H1 (cell line): ENCODE data around the gene ASAP3. TPM values are rescaled to one million over a fixed set of nuclear protein-coding genes. Genes with fewer than 3 reads are reported as not detected.

Source experiments
- EP300 ChIP-seq, 2 experiments: IDR thresholded peaks; 1 replicate in 1 of 2; 2 replicates in 1 of 2; pipeline ENCODE4 v1.6.1; 2011 to 2012; ENCODE audit warnings: low read depth in 2 of 2, low read length in 2 of 2, mild to moderate bottlenecking in 2 of 2, borderline replicate concordance in 1 of 2, inconsistent platforms in 1 of 2, moderate library complexity in 1 of 2
- FOSL1 ChIP-seq: IDR thresholded peaks from 2 replicates; pipeline ENCODE4 v1.6.1; 2011; ENCODE audit warnings: mild to moderate bottlenecking, low read depth, low read length, moderate library complexity; ENCODE audit not compliant: insufficient read depth
- HDAC6 ChIP-seq: IDR thresholded peaks from one replicate; pipeline ENCODE4 v1.7.1; 2012; ENCODE audit warnings: low read depth, mild to moderate bottlenecking, inconsistent platforms, low read length, moderate library complexity
- SIRT6 ChIP-seq: IDR thresholded peaks from one replicate; pipeline ENCODE4 v1.7.1; 2012; ENCODE audit warnings: low read length, inconsistent platforms
- SIX5 ChIP-seq: IDR thresholded peaks from 2 replicates; pipeline ENCODE4 v1.6.1; 2011; ENCODE audit warnings: mild to moderate bottlenecking, low read depth, low read length
- SRF ChIP-seq: IDR thresholded peaks from 2 replicates; pipeline ENCODE4 v1.6.1; 2011; ENCODE audit warnings: mild to moderate bottlenecking, low read depth, low read length, moderate library complexity
- ZNF274 ChIP-seq: IDR thresholded peaks from 2 replicates; pipeline ENCODE4 v1.7.0; 2012; ENCODE audit warnings: low read length, borderline replicate concordance; ENCODE audit errors: extremely low read depth
- polyA plus RNA-seq, 7 experiments: library from polyadenylated mRNA; depleted of rRNA in 3 of 7; stranded (reverse) in 5 of 7; unstranded in 2 of 7; fragments of >200 nt in 5 of 7; fragments of 200-250 nt in 2 of 7; gene quantifications; 1 replicate in 5 of 7; 2 replicates in 1 of 7; 4 replicates in 1 of 7; pipeline versions ENCODE4 v1.2.1 to v1.2.3, GENCODE V29; 2011 to 2013; ENCODE audit warnings: missing spikeins in 2 of 7, mixed read lengths in 2 of 7
- total RNA-seq: library from RNA; stranded (reverse); fragmentation: NEBNext Ultra II Directional; extraction: Animal tissue kit (Norgen Biotek cat#: 25700); gene quantifications from 2 replicates; pipeline ENCODE4 v1.2.1, GENCODE V29; 2021

Gene ASAP3
- total and polyA plus RNA-seq, 2 of the 8 experiments (the other 6 are each of a cell fraction or from before 2014, with no cell fraction given) = 53.1 to 58.0 TPM

- no peak for TF ChIP-seq SIRT6
- TF ChIP-seq EP300 (IDR thresholded peaks at IDR 0.05; ENCODE audit: borderline replicate concordance in 1 of 2, low read depth in 2 of 2, low read length in 2 of 2) = no peak
- no peak for TF ChIP-seq ZNF274
- TF ChIP-seq FOSL1 = no peak
- no peak for TF ChIP-seq SIX5
- TF ChIP-seq HDAC6 = no peak
- no peak for TF ChIP-seq SRF
Observed at GRCh38 chr1:23427550-23427949, 56.4 kb downstream of the ASAP3 start (continued).
